ENCODE results near the gene HS3ST5.

- TF ChIP-seq POLR2A (IDR thresholded peaks at IDR 0.05), result no peak
- TF ChIP-seq CTCF (IDR thresholded peaks at IDR 0.05), result no peak
These were observed 310.1 kb downstream of the HS3ST5 start for GRCh38 chr6:114032721-114033120.
